A549 (cell line): ENCODE measurements around the gene GOLGA6L9. TPM values are rescaled to one million over a fixed set of nuclear protein-coding genes. Genes with fewer than 3 reads are reported as not detected.
"Not testable (repeated sequence)": the region's sequence is repeated elsewhere in the genome, so short reads cannot be mapped to it uniquely, and the experiment has no call there.

Source experiments
- ATAC-seq, 2 experiments: fragments of 200-7000 bp in 1 of 2; fragments of >200 bp in 1 of 2; cut with Nextera tagmentation in 1 of 2; cut with Tn5 transposase in 1 of 2; 3 replicates each; pipeline versions ENCODE4 v1.8.0 to v1.9.1; 2018 to 2020; ENCODE audit warnings: mild to moderate bottlenecking in 1 of 2, moderate library complexity in 1 of 2
- CTCF ChIA-PET: fragments of 300-600 bp; sonication (Branson Sonifier 250); formaldehyde crosslinking; extraction: SDS; loops from one replicate; lab custom pipeline; 2021; ENCODE audit warnings: antibody characterized with exemption, inconsistent platforms; lab: Yijun Ruan, JAX
- POLR2A ChIA-PET: fragments of 350-600 bp; formaldehyde crosslinking; extraction: SDS; loops from one replicate; lab custom pipeline; 2021; ENCODE audit warnings: antibody characterized with exemption, inconsistent platforms; lab: Yijun Ruan, JAX
- DNase-seq, 2 experiments: peaks; one replicate each; pipeline versions ENCODE4 v3.0.0 to v3.0.0-alpha.2; 2011 to 2016; ENCODE audit warnings: low read depth in 1 of 2, low spot score in 1 of 2
- FAIRE-seq: peaks from 2 replicates; lab custom pipeline; 2011; peaks lifted over from hg19 to GRCh38; lab: Jason Lieb, UNC
- H3K27ac ChIP-seq, 2 experiments: fragments of >200 bp; sonication (Bioruptor Twin); formaldehyde crosslinking; 3 replicates each; pipeline ENCODE4 v1.5.1; 2016 to 2017
- H3K4me1 ChIP-seq: fragments of >200 bp; sonication (Bioruptor Twin); formaldehyde crosslinking; 3 replicates; pipeline ENCODE4 v1.6.1; 2016
- H3K4me2 ChIP-seq: fragments of >200 bp; sonication (Bioruptor Twin); formaldehyde crosslinking; 3 replicates; pipeline ENCODE4 v1.6.1; 2016
- H3K4me3 ChIP-seq: fragments of >200 bp; sonication (Bioruptor Twin); formaldehyde crosslinking; 3 replicates; pipeline ENCODE4 v1.5.1; 2016
- H3K9me3 ChIP-seq: fragments of >200 bp; sonication (Bioruptor Twin); formaldehyde crosslinking; 3 replicates; pipeline ENCODE4 v1.6.1; 2016
- MAFK ChIP-seq: fragments of 450-650 bp; IDR thresholded peaks from 2 replicates; pipeline ENCODE4 v1.6.1; 2014; ENCODE audit not compliant: partially characterized antibody
- NPAS2 ChIP-seq: fragments of 250-450 bp; sonication (Bioruptor Pico); IDR thresholded peaks from 2 replicates; pipeline ENCODE4 v1.8.0; 2022; ENCODE audit warnings: mild to moderate bottlenecking, moderate library complexity, borderline replicate concordance
- NR3C1 ChIP-seq: fragments of >200 bp; sonication (Bioruptor Twin); formaldehyde crosslinking; IDR thresholded peaks from 3 replicates; pipeline ENCODE4 v1.6.1; 2017
- TFCP2L1 ChIP-seq: fragments of 250-450 bp; sonication (Bioruptor Pico); IDR thresholded peaks from 2 replicates; pipeline ENCODE4 v1.5.0; 2021; ENCODE audit warnings: mild to moderate bottlenecking
- WGBS: methylation state at CpG from one replicate; pipeline ENCODE4 v1.1.6; 2017; ENCODE audit errors: missing lambda C conversion rate; 5-methylcytosine and 5-hydroxymethylcytosine counted together
- polyA minus RNA-seq: library from RNA; depleted of rRNA, polyadenylated mRNA; stranded (reverse); fragments of >200 nt; gene quantifications from 2 replicates; pipeline ENCODE4 v1.2.3, GENCODE V29; 2011; rRNA and poly(A)+ RNA removed
- polyA plus RNA-seq, 4 experiments: library from polyadenylated mRNA; depleted of rRNA in 3 of 4; stranded (reverse); fragments of >200 nt; fragmentation: RNase III in 1 of 4; extraction: RNeasy Plus Mini Kit Qiagen cat#74134 plus additional on column Dnase treatment in 1 of 4; gene quantifications; 2 replicates in 3 of 4; 3 replicates in 1 of 4; pipeline ENCODE4 v1.2.3, GENCODE V29; 2011 to 2017

GOLGA6L9 gene
- polyA plus RNA-seq (2011; rRNA removed): 4.7 and 6.3 TPM in 2 replicates
- 2.2 and 3.4 TPM in 2 replicates for polyA plus RNA-seq (2012; cell fraction: cytosol; rRNA removed)
- 5.4 and 8.3 TPM in 2 replicates for polyA plus RNA-seq (2012; cell fraction: nucleus; rRNA removed)
- polyA plus RNA-seq (2017; fragmentation: RNase III; extraction: RNeasy Plus Mini Kit Qiagen cat#74134 plus additional on column Dnase treatment): 3.9 to 4.8 TPM (median 4.4 TPM) in 3 replicates
- 0.99 and 1.2 TPM in 2 replicates for polyA minus RNA-seq

GRCh38 chr15:82429693-82430092 lies at the start of gene GOLGA6L9:
TSS of gene GOLGA6L9 (plus strand) at chr15:82429816. CDS start at chr15:82430080, 264 bp downstream.
- peak in 1 of 2 experiments; percentile 24 for DNase-seq
- H3K4me2 ChIP-seq, CTCF ChIA-PET, FAIRE-seq, H3K9me3 ChIP-seq, H3K4me1 ChIP-seq, ATAC-seq, POLR2A ChIA-PET, H3K4me3 ChIP-seq, H3K27ac ChIP-seq: not testable (repeated sequence)
- 89% methylated on average over 5 of the region's 9 CpGs for WGBS

GRCh38 chr15:82381330-82381955 lies 48.2 kb upstream of the GOLGA6L9 start:
- H3K4me2 ChIP-seq, DNase-seq, H3K27ac ChIP-seq, H3K9me3 ChIP-seq, POLR2A ChIA-PET, H3K4me3 ChIP-seq, FAIRE-seq, ATAC-seq, H3K4me1 ChIP-seq, CTCF ChIA-PET: not testable (repeated sequence)
- WGBS: 72% methylated on average over 11 of the region's 11 CpGs

GRCh38 chr15:82387209-82387608 lies 42.4 kb upstream of the GOLGA6L9 start:
- CTCF ChIA-PET, H3K27ac ChIP-seq, DNase-seq, H3K4me1 ChIP-seq, FAIRE-seq, H3K9me3 ChIP-seq, ATAC-seq, H3K4me3 ChIP-seq, H3K4me2 ChIP-seq, POLR2A ChIA-PET: not testable (repeated sequence)

- ATAC-seq, CTCF ChIA-PET, H3K27ac ChIP-seq, POLR2A ChIA-PET, H3K4me3 ChIP-seq, H3K4me2 ChIP-seq, H3K4me1 ChIP-seq, FAIRE-seq, H3K9me3 ChIP-seq, DNase-seq: not testable (repeated sequence)
- 85% methylated on average over 3 of the region's 3 CpGs for WGBS
Observed at GRCh38 chr15:82390152-82390551, 39.5 kb upstream of the GOLGA6L9 start.

- ChIA-PET CTCF (interaction anchor here (0.6 kb wide), 1 partner anchor 9 kb away, joined by 3 read pairs; no protein-coding TSS in a partner anchor), POLR2A (interaction anchor here (0.6 kb wide), 1 partner anchor 1750 kb away, joined by 4 read pairs; no protein-coding TSS in a partner anchor)
- DNase-seq, H3K4me2 ChIP-seq, H3K4me3 ChIP-seq, H3K9me3 ChIP-seq, FAIRE-seq, ATAC-seq, H3K4me1 ChIP-seq, H3K27ac ChIP-seq: not testable (repeated sequence)
- WGBS: 95% methylated on average over 1 of the region's 1 CpG
Observed at GRCh38 chr15:82392077-82392476, 37.5 kb upstream of the GOLGA6L9 start.

- Histone ChIP-seq H3K9me3 (0 out of 3 replicates have a peak, but pooled peaks cover 8% of the 10 kb centered on the region), H3K27ac (no peak overlapping the region), H3K4me1 (no peaks in the 10 kb centered on the region), H3K4me2 (no peak overlapping the region), H3K4me3 (no peak overlapping the region)
- TF ChIP-seq TFCP2L1 (CRISPR knock-in tag): no peak
- TF ChIP-seq NPAS2 (CRISPR knock-in tag): no peak
- TF ChIP-seq NR3C1: no peak
- no peak for TF ChIP-seq MAFK
- POLR2A ChIA-PET: no interaction called here
- WGBS: 97% methylated on average over 4 of the region's 4 CpGs
- ATAC-seq: no peak
- DNase-seq: no peak
- no peak for FAIRE-seq
- CTCF ChIA-PET: no interaction called here
Observed at GRCh38 chr15:82393671-82394070, 35.9 kb upstream of the GOLGA6L9 start.

GRCh38 chr15:82395788-82396187 lies 33.8 kb upstream of the GOLGA6L9 start:
- FAIRE-seq, DNase-seq, H3K4me3 ChIP-seq, CTCF ChIA-PET, H3K4me1 ChIP-seq, H3K9me3 ChIP-seq, ATAC-seq, H3K27ac ChIP-seq, POLR2A ChIA-PET, H3K4me2 ChIP-seq: not testable (repeated sequence)
- 80% methylated on average over 1 of the region's 4 CpGs for WGBS
